Measurements from ENCODE around the gene ITIH6. TPM values are rescaled to one million over a fixed set of nuclear protein-coding genes. Genes with fewer than 3 reads are reported as not detected.
A peak's percentile ranks its signal among the peaks of the same experiment; 100 is the strongest.
"Not testable (repeated sequence)": the region's sequence is repeated elsewhere in the genome, so short reads cannot be mapped to it uniquely, and the experiment has no call there.

The ITIH6 gene
- total RNA-seq, 1 donor from 2014 or later = not detected

GRCh38 chrX:54794028-54794427 is 4.0 kb downstream of the ITIH6 start:
- TF ChIP-seq, protein P1, sequence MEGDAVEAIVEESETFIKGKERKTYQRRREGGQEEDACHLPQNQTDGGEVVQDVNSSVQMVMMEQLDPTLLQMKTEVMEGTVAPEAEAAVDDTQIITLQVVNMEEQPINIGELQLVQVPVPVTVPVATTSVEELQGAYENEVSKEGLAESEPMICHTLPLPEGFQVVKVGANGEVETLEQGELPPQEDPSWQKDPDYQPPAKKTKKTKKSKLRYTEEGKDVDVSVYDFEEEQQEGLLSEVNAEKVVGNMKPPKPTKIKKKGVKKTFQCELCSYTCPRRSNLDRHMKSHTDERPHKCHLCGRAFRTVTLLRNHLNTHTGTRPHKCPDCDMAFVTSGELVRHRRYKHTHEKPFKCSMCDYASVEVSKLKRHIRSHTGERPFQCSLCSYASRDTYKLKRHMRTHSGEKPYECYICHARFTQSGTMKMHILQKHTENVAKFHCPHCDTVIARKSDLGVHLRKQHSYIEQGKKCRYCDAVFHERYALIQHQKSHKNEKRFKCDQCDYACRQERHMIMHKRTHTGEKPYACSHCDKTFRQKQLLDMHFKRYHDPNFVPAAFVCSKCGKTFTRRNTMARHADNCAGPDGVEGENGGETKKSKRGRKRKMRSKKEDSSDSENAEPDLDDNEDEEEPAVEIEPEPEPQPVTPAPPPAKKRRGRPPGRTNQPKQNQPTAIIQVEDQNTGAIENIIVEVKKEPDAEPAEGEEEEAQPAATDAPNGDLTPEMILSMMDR (IDR thresholded peaks at IDR 0.05; ENCODE audit: insufficient read depth, low read length, severe bottlenecking) = no peak
- Histone ChIP-seq H3K36me3 (ENCODE audit: control insufficient read depth, insufficient read depth, low read length) (no peaks in the 10 kb centered on the region), H3K27me3 (ENCODE audit: control insufficient read depth, insufficient read depth, low read length) (no peaks in the 10 kb centered on the region), H3K4me3 (ENCODE audit: low read depth, low read length) (no peak overlapping the region)
- no peak for DNase-seq (ENCODE audit: low read depth)
- FAIRE-seq = no peak

GRCh38 chrX:54789405-54789804 is 8.7 kb downstream of the ITIH6 start:
- DNase-seq (ENCODE audit: low read depth); FAIRE-seq; H3K36me3 ChIP-seq (ENCODE audit: control insufficient read depth, insufficient read depth, low read length); H3K4me3 ChIP-seq (ENCODE audit: low read depth, low read length); H3K27me3 ChIP-seq (ENCODE audit: control insufficient read depth, insufficient read depth, low read length): not testable (repeated sequence)

DNA sequence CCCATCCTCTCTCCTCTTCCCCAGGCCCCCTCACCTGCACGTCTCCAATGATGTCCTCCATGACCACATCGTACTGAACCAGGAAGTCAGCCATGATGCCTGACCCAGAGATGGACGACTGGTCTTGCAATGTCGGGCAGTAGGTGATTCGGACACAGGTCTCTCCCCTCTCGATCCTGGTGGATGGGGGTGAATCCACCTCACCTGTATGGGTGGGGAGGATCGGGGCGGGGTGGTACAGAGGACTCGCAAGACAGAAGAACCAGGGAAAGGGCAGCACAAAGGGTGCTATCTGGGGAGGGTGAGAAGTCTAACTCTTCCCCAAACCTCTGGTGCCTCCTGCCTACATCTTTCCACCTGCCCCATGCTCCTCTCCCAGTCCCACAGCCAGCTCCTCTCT is 9.6 kb downstream of the ITIH6 start:
- Histone ChIP-seq H3K36me3 (ENCODE audit: control insufficient read depth, insufficient read depth, low read length) (no peaks in the 10 kb centered on the region), H3K4me3 (ENCODE audit: low read depth, low read length) (no peak overlapping the region), H3K27me3 (ENCODE audit: control insufficient read depth, insufficient read depth, low read length) (no peaks in the 10 kb centered on the region)
- FAIRE-seq (no peak), DNase-seq (ENCODE audit: low read depth) (no peak)
- TF ChIP-seq, protein P1 (IDR thresholded peaks at IDR 0.05; ENCODE audit: insufficient read depth, low read length, severe bottlenecking) = no peak

- H3K4me3 ChIP-seq (ENCODE audit: low read depth, low read length) = no peak overlapping the region
- FAIRE-seq = no peak
- DNase-seq (ENCODE audit: low read depth) = peak; percentile 22
- H3K36me3 ChIP-seq (ENCODE audit: control insufficient read depth, insufficient read depth, low read length) = no peaks in the 10 kb centered on the region
- TF ChIP-seq, protein P1 (IDR thresholded peaks at IDR 0.05; ENCODE audit: insufficient read depth, low read length, severe bottlenecking) = peak; percentile 58
- no peaks in the 10 kb centered on the region for H3K27me3 ChIP-seq (ENCODE audit: control insufficient read depth, insufficient read depth, low read length)
Measured at GRCh38 chrX:54786967-54787366, 11.1 kb downstream of the ITIH6 start.

GRCh38 chrX:54785901-54786300 is 12.2 kb downstream of the ITIH6 start:
- no peaks in the 10 kb centered on the region for H3K27me3 ChIP-seq (ENCODE audit: control insufficient read depth, insufficient read depth, low read length)
- TF ChIP-seq, protein P1 (IDR thresholded peaks at IDR 0.05; ENCODE audit: insufficient read depth, low read length, severe bottlenecking) = peak; percentile 33
- H3K4me3 ChIP-seq (ENCODE audit: low read depth, low read length) = no peak overlapping the region
- no peaks in the 10 kb centered on the region for H3K36me3 ChIP-seq (ENCODE audit: control insufficient read depth, insufficient read depth, low read length)
- FAIRE-seq = no peak
- DNase-seq (ENCODE audit: low read depth) = peak; percentile 8

DNA sequence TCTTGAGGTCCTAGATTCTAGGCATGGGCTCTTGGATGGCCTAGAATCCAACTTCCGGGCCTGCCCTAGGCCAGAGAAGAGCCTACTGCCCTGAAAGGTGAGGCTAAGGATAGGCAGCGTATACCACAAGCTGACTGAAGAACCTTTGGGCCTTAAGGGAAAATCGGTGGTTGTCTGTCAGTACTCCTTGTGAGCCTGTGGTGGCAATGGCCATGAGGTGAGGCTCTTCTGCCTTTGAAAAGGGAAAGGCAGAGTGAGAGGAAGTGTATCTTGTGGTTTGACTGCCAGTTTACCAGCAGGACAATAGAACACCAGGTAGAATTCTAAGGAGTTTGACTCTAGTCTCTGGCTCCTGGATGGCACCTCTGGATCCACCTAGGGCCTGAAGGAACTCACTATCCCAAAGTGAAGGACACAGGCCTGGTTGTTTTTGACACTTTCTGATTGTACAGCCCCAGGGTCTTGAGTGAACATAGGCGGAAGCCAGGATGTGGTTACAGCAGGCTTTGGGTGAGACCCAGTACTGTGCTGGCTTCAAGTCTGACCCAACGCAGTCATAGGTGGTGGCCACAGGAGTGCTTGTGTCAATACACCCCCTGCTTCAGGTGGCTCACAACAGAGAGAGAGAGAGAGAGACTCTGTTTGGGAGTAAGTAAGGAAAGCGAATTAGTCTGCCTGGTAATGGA is 20.9 kb downstream of the ITIH6 start:
- H3K36me3 ChIP-seq (ENCODE audit: control insufficient read depth, insufficient read depth, low read length) = no peaks in the 10 kb centered on the region
- H3K27me3 ChIP-seq (ENCODE audit: control insufficient read depth, insufficient read depth, low read length) = no peaks in the 10 kb centered on the region
- TF ChIP-seq, protein P1 (IDR thresholded peaks at IDR 0.05; ENCODE audit: insufficient read depth, low read length, severe bottlenecking) = no peak
- no peak for FAIRE-seq
- no peak overlapping the region for H3K4me3 ChIP-seq (ENCODE audit: low read depth, low read length)
- DNase-seq (ENCODE audit: low read depth) = peak; percentile 10
